ENCODE results near the gene SLCO3A1.

DNA sequence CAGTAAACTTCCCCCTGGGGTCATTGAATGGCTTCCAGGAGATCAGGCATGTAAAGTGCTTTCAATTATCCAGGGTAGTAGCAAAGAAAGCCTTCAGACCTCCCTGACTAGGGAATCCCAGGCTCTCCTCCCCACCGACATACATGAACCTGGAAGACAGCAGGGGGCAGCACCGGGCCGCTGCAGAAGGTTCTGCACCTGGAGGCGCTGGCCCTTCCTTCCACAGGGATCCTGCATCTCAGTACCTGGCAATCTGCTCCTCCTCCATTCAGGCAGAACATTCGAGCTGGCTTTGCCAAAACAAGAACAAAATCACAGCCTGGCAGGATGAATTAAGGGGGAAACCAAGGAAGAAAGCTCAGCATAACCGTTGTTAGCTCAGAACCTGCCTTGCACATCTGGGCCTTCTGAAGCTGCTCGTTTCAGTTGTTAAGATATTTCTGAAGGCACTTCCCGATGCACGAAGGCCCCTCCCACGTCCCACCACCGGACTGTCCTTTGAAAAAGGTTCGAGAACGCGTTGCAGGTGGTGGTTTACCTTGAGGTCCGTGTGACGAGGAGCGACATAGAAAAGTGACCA lies 237.7 kb downstream of the SLCO3A1 start:
- TF ChIP-seq, protein P1, sequence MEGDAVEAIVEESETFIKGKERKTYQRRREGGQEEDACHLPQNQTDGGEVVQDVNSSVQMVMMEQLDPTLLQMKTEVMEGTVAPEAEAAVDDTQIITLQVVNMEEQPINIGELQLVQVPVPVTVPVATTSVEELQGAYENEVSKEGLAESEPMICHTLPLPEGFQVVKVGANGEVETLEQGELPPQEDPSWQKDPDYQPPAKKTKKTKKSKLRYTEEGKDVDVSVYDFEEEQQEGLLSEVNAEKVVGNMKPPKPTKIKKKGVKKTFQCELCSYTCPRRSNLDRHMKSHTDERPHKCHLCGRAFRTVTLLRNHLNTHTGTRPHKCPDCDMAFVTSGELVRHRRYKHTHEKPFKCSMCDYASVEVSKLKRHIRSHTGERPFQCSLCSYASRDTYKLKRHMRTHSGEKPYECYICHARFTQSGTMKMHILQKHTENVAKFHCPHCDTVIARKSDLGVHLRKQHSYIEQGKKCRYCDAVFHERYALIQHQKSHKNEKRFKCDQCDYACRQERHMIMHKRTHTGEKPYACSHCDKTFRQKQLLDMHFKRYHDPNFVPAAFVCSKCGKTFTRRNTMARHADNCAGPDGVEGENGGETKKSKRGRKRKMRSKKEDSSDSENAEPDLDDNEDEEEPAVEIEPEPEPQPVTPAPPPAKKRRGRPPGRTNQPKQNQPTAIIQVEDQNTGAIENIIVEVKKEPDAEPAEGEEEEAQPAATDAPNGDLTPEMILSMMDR (IDR thresholded peaks at IDR 0.05; ENCODE audit: borderline replicate concordance, extremely low read depth, low read length, poor library complexity, severe bottlenecking): peak; percentile 57
- TF ChIP-seq EZH2 (IDR thresholded peaks at IDR 0.05; ENCODE audit: borderline replicate concordance, low read depth, low read length, severe bottlenecking): no peak
